NCI-H2196 treated with DMSO at 0.1 percent for 48 hours (cell line): Measurements from ENCODE around the gene TPM4.
"Not testable (repeated sequence)": the region's sequence is repeated elsewhere in the genome, so short reads cannot be mapped to it uniquely, and the experiment has no call there.

ENCODE experiments used
- DNase-seq: peaks from one replicate; lab custom pipeline; 2025; ENCODE audit not compliant: unreplicated experiment; lab: John Stamatoyannopoulos, UW

Gene TPM4

GRCh38 chr19:16076154-16076957, at the start of gene TPM4:
Gene TPM4, plus strand, starts transcription at chr19:16076495. Its CDS starts 71 bp downstream, at chr19:16076566.
- DNase-seq = peak; percentile 76

- no peak for DNase-seq
Measured at GRCh38 chr19:16026756-16027155, 49.5 kb upstream of the TPM4 start.

DNA sequence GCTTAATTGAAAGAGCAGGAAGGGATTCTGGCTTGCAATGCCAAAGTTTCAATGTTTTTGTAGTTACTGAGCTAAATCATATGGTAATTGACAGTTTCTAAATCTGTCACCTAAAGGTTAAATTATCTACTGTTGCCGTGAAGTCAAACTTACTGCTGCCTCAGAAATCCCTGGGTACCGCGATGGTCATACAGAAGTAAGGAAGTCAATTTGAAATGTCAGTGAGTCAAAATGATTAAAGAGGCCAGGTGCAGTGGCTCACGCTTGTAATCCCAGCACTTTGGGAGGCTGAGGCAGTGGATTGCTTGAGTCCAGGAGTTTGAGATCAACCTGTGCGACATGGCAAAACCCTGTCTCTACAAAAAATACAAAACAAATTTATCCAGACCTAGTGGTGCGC, 48.8 kb upstream of the TPM4 start:
- no peak for DNase-seq

DNA sequence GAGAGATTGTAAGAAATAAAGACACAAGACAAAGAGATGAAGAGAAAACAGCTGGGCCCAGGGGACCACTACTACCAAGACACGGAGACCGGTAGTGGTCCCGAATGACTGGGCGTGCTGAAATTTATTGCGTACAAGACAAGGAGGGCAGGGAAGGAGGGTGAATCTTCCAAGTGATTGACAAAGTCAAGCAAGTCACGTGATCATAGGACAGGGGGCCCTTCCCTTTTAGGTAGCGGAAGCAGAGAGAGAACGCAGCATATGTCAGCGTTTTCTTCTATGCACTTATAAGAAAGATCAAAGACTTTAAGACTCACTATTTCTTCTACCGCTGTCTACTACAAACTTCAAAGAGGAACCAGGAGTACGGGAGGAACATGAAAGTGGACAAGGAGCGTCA, 46.1 kb upstream of the TPM4 start:
- DNase-seq = not testable (repeated sequence)

DNA sequence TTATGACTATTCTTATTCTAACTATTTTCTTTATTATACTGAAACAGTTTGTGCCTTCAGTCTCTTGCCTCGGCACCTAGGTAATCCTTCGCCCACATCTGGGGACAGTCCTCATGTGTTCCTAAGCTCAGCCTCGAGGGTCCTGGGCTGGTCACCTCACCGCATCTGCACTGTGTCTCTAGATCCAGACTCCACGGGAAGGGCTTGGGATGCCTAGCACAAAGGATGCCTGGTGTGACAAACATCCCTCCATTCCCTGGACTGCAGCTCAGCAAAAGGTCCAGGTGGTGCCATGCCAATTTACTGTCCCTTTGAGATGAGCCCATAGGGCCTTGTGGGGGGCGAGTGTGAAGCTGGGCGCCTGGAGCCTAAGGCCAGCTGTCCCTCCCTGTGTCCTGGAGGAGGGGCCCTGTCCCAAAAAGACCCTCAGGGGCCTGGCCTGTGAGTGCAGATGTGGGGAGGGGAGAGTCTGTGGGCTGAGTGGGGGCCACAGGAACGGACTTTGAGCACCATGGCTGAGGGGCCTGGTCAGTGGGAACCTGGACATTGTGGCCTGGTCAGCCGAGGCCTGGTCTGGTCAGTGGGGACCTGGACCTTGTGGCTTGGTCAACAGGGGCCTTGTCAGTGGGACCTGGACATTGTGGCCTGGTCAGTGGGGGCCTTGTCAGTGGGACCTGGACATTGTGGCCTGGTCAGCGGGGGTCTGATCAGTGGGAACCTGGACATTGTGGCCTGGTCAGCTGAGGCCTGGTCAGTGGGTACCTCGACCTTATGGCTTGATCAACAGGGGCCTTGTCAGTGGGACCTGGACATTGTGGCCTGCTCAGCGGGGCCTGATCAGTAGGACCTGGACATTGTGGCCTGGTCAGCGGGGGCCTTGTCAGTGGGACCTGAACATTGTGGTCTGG, 45.1 kb upstream of the TPM4 start:
- no peak for DNase-seq

- no peak for DNase-seq
Measured at GRCh38 chr19:16031872-16032200, 44.5 kb upstream of the TPM4 start.

GRCh38 chr19:16032509-16033135, 43.7 kb upstream of the TPM4 start:
- DNase-seq = no peak

DNA sequence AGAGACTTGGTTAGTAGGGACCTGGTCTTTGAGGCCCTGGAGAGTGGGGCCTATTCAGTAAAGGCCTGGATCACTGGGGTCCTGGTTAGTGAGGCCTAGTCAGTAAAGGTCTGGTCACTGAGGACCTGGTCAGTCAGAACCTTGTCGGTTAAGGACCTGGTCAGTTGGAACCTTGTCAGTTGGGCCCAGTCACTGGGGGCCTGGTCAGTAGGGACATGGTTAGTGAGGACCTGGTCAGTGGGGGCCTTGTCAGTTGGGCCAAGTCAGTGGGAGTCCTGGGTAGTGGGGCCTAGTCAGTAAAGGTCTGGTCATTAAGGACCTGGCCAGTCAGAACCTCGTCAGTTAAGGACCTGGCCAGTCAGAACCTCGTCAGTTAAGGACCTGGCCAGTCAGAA, 43.2 kb upstream of the TPM4 start:
- no peak for DNase-seq

DNA sequence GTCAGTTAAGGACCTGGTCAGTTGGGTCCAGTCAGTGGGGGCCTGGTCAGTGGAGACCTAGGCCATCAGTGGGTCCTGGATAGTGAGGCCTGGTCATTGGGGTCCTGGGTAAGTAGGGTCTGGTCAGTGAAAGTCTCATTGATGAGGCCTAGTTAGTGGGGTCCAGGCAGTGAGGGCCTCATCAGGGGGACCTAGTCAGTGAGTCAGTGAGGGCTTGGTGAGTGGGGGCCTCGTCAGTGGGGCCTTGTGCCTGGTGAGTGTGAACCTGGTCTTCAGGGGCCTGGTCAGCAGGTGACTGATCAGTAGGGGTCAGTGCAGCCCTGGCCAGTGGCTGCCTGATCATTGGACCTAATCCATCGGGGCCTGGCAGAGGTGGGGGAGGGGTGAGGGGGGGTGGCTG, 42.6 kb upstream of the TPM4 start:
- DNase-seq = no peak

DNA sequence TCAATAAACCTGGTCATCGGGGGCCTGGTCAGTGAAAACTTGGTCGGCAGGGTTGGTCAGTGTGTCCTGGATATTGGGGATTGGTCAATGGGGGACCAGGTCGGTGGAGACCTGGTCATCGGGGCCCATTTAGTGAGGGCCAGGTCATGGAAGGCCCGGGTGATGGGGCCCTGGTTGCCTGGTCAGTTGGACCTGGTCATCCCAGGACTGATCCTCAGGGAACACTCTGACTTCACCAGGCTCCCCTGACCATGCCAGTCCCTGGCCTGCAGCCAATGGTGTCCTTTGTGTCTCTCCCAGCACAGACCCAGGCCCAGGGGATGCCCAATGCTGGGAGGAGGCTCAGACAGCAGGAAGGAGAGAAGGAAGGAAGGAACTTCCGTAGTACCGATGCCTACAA, 42.1 kb upstream of the TPM4 start:
- no peak for DNase-seq

GRCh38 chr19:16034958-16035560, 41.2 kb upstream of the TPM4 start:
- no peak for DNase-seq

- DNase-seq = no peak
Measured at GRCh38 chr19:16035601-16036297, 40.5 kb upstream of the TPM4 start.

GRCh38 chr19:16036397-16036925, 39.8 kb upstream of the TPM4 start:
- no peak for DNase-seq

GRCh38 chr19:16036941-16037340, 39.4 kb upstream of the TPM4 start:
- no peak for DNase-seq

- DNase-seq = no peak
Measured at GRCh38 chr19:16037424-16038195, 38.7 kb upstream of the TPM4 start.

DNA sequence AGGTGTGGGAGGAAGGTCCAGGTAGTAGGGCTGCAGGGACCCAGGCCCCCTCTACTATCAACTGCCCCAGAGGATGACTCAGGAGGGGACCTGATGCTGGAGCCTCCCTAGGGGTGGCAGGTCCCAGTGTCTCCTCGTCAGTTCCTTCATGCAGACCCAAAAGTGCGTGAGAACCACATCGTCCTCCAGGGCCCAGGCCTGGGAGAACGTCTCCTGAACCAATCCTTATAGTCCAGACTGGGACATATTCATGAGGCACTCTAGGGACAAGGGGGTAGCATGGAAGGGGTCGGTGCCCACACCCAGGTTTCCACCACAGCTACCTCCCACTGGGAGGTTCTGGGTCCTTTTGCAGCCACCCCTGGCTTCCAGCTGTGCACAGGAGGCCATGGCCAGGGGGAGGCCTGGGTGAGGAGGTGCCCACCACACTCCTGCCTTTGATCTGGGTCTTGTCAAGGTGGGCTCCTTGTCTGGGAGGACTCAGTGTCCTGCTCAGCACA, 38.0 kb upstream of the TPM4 start:
- no peak for DNase-seq

GRCh38 chr19:16039081-16039480, 37.2 kb upstream of the TPM4 start:
- DNase-seq = no peak

DNA sequence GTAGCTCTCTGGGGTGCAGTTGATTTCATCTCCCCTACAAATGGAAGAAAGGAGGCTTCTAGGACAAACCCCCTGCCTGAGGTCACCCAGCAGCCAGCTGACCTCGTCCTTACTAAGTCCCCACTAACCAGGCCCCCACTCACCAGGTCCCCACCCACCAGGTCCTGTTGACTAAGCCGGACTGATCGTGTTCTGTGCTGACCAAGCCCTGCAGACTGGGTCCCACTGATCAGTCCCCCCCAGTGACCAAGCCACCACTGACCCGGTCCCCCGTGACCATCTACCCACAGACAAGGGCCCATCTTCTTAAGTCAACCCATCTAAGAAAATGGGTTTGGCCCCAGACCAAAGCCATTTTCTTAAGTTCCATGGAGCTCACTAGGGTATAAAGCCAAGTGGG, 36.8 kb upstream of the TPM4 start:
- no peak for DNase-seq

- DNase-seq = no peak
Measured at GRCh38 chr19:16040642-16041041, 35.7 kb upstream of the TPM4 start.
